HG02885 (cell line): Measurements from ENCODE around the gene BTC.
"Not testable (repeated sequence)": the region's sequence is repeated elsewhere in the genome, so short reads cannot be mapped to it uniquely, and the experiment has no call there.

ENCODE experiments used
- ATAC-seq: cut with Tn5 transposase; IDR thresholded peaks from one replicate; pipeline ENCODE4 v1.9.1; 2021; ENCODE audit warnings: mild to moderate bottlenecking; ENCODE audit not compliant: unreplicated experiment, poor library complexity

Gene BTC

DNA sequence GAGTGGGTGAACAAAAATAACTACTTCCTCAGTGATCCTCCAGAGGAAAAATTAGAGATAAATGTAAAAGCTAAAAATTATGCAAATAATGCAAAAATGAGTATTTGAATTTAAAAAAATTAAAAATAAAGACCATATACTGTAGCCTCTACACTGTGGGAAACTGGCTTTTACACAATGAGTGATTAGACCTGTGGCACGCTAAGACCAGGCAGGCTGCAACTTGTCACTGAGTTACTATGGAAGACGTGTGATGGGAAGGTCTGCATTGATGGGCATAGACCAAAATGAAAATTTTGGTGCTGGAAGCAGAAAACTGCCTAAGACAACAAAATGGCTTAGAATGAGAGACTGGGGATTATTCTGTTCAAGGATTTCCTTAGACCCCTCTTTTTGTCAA lies 30.2 kb downstream of the BTC start:
- ATAC-seq: no peak

GRCh38 chr4:74758551-74759145 lies 35.7 kb downstream of the BTC start:
- ATAC-seq: no peak

GRCh38 chr4:74757136-74757535 lies 37.2 kb downstream of the BTC start:
- ATAC-seq: no peak

DNA sequence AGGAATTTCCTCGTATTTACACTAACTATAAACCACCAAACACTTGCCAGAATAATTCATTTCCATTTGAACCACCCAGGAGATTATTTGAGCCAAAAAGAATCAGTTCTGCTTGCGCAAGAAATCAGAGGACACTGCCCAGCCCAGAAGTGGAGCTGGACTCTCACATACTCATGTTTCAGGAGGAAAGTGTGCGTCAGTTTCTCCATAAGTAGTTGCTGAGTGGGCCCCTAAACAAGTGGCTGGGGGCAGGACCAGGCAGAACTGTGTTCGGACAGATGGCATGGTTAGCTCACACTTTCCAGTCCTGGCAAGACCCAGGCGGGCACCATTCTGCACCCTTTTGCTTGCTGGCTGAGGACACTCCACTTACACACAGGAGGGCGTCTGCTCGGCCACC lies 38.8 kb downstream of the BTC start:
- no peak for ATAC-seq

- ATAC-seq: peak; percentile 93
Measured at GRCh38 chr4:74754218-74754617, 40.1 kb downstream of the BTC start.

DNA sequence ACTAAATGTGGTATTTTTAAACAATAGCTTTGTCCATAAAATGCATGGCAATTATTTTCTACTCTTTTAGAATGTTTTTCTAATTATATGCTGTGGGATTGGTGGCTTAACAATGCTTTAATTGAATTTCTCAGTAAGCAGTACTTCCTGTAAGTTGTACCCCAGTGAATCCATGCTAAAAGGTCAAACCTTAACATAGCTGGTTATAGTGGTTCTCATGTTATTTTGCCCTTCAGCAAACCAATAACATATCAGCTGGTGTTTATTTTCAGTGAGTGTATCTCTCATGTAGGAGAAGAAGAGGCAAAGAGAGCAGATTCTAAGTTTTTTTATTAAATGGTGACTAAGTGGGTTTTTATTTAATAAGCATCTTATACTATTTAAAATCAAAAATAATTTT lies 41.5 kb downstream of the BTC start:
- ATAC-seq: no peak

GRCh38 chr4:74751856-74752255 lies 42.5 kb downstream of the BTC start:
- ATAC-seq: no peak

DNA sequence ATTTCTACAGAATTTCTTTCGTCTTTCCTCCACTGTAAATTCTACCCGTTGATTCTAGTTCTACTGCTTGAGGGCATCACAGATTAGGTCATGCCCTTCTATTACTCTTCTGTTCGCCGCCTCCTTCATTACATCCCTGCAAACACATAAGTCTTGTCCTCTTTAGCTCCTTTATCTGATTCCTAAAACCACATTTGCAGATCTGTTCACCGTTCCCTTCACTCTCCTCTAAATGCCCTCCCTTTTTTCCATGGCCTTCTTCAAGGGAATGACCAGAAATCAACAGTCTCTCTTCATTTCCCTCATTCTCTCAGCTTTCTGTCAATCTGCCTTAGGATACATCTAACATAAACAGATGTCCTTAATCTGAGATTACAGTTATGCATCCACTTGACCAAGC lies 43.1 kb downstream of the BTC start:
- no peak for ATAC-seq

GRCh38 chr4:74742185-74742584 lies 52.1 kb downstream of the BTC start:
- no peak for ATAC-seq

DNA sequence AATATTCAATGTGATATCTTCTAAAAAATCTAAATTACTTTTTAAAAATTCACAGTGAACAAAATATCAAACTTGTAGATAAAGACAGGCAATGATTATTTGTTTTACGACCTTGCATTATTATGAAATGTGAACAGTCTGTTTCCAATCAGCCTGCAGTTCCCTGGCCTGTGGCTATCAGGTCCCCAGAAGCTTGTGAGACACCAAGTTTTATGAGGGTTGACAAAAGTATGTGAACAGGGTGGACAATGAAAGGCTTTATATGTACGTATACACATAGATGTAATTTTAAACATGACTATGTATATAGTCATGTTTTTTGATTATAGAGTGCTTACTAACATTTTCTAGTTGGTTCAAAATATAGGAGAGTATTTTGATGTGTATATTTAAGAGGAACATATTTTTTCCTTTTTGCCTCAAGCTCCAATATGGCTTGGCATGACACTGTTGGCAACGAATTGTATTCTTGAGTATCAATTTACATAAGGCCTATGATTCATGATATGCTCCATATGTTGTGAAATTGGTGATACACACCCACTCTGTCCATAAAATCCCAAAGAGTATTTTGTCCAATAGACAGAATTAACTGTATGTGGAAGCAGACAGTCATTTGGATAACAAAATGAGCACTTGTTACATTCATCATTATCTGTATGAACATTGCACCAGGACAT lies 55.7 kb downstream of the BTC start:
- no peak for ATAC-seq

GRCh38 chr4:74734995-74735394 lies 59.3 kb downstream of the BTC start:
- ATAC-seq: no peak

GRCh38 chr4:74733756-74734155 lies 60.6 kb downstream of the BTC start:
- no peak for ATAC-seq

DNA sequence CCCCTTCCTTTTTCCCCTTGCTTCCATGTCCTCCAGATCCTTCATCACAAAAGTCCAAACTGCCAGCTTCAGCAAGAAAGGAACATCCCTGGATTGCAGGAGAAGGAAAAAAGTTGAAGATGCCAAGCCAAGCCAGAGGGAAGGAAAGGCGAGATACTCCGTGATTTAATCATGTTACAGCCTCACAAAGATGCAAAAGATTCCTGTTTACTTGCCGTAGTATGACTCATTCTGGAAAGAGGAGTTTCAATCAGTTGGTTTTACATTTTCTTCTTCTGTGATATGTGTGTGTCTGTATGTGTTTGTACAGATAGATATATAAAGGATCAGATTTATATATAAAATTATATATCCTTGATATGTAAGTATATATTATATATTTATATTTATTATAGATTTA lies 69.3 kb downstream of the BTC start:
- no peak for ATAC-seq

DNA sequence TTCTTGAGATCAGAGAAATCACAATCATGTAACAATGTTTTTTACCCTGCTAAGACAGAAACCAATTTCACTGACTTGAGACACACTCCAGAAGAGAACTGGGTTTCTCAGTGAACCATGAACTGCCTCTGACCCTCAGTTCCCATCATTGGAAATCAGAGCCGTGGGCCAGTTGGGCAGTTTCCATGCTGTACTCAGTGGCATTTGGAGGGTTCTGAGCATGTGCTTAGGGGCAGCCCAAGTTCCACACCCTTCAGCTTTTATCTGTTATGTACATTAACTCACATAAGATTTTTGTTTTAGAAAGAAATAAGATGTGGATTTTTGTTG lies 77.9 kb downstream of the BTC start:
- ATAC-seq: no peak

DNA sequence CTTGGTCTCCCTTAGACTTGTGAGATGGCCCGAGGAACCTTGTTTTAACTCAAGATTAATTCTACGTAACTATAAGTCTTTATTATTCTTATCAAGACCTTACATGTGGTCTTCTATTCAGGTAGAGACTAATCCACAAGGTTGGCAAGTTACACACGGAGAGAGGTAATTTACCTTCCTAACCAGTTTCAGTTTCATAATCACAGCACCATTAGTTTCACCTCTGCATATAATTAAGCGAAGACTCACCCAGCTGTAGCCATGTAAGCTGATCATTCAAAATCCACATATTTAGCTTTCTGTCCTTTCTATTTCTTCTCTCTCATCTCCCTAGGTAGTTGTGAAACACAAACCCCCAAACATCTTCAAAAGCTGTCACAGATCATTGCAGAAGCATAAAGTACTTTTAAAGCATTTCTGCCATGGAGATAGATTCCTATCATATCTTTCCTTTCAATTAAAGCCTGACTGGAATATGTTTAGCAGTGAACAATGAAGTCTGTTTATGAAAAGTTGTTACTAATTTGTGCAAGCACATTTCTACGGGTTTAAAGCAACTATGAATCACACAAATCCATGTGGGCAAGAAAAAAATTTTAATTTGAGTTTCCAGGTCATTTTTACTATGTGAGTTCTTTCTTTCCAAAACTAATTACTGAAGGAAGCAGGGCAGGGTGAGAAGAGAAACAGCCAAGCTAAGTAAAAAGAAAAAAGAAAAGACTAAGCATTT lies 78.5 kb downstream of the BTC start:
- peak; percentile 62 for ATAC-seq

- ATAC-seq: no peak
Measured at GRCh38 chr4:74714611-74715130, 79.7 kb downstream of the BTC start.

GRCh38 chr4:74708135-74708534 lies 86.2 kb downstream of the BTC start:
- not testable (repeated sequence) for ATAC-seq
